PC-3 (cell line): ENCODE measurements around the gene SAMD13. TPM values are rescaled to one million over a fixed set of nuclear protein-coding genes. Genes with fewer than 3 reads are reported as not detected.

Source experiments
- ATAC-seq: fragments of 200-7000 bp; cut with Tn5 transposase; 2 replicates; pipeline ENCODE4 v1.9.1; 2020; ENCODE audit warnings: mild to moderate bottlenecking, moderate library complexity
- BruUV-seq: library from RNA; stranded (reverse); fragments of 400-500 nt; replicated peaks from 2 replicates; lab custom pipeline; 2021; lab: Mats Ljungman, UMichigan
- CTCF ChIA-PET: fragments of 300-600 bp; sonication (Branson Sonifier 250); formaldehyde crosslinking; loops from one replicate; lab custom pipeline; 2022; ENCODE audit warnings: antibody characterized with exemption; lab: Charles Lee
- POLR2A ChIA-PET: fragments of 300-600 bp; sonication (Branson Sonifier 250); formaldehyde crosslinking; loops from one replicate; lab custom pipeline; 2022; ENCODE audit warnings: antibody characterized with exemption; ENCODE audit not compliant: unreplicated experiment; lab: Charles Lee
- DNase-seq: peaks from one replicate; pipeline ENCODE4 v3.0.0-alpha.2; 2015
- H2AFZ ChIP-seq: fragments of 300-600 bp; sonication (generic); 2 replicates; pipeline ENCODE4 v1.6.0; 2016; ENCODE audit warnings: antibody characterized with exemption, low read length
- H3F3A ChIP-seq: fragments of 300-600 bp; sonication (generic); one replicate; pipeline ENCODE4 v1.6.0; 2017; ENCODE audit warnings: antibody characterized with exemption, low read length, control low read depth, mild to moderate bottlenecking; ENCODE audit not compliant: unreplicated experiment
- H3K27ac ChIP-seq: fragments of 300-600 bp; sonication (generic); 2 replicates; pipeline ENCODE4 v1.5.1; 2016; ENCODE audit warnings: mild to moderate bottlenecking, low read length
- H3K27me3 ChIP-seq: fragments of 300-600 bp; sonication (generic); 2 replicates; pipeline ENCODE4 v1.6.1; 2016; ENCODE audit warnings: low read length, mixed read lengths
- H3K36me3 ChIP-seq: fragments of 300-600 bp; sonication (generic); 2 replicates; pipeline ENCODE4 v1.6.1; 2016; ENCODE audit warnings: low read depth, mixed run types, low read length, mixed read lengths
- H3K4me1 ChIP-seq: fragments of 300-600 bp; sonication (generic); 2 replicates; pipeline ENCODE4 v1.5.1; 2016; ENCODE audit warnings: low read length; ENCODE audit not compliant: insufficient read depth
- H3K4me2 ChIP-seq: fragments of 300-600 bp; sonication (generic); 2 replicates; pipeline ENCODE4 v1.6.0; 2016; ENCODE audit warnings: low read length
- H3K4me3 ChIP-seq: fragments of 300-600 bp; sonication (generic); 2 replicates; pipeline ENCODE4 v1.5.1; 2016; ENCODE audit warnings: mild to moderate bottlenecking, low read length, mixed read lengths
- H3K79me2 ChIP-seq: fragments of 300-600 bp; sonication (generic); 2 replicates; pipeline ENCODE4 v1.6.1; 2017; ENCODE audit warnings: low read length, mixed read lengths
- H3K9ac ChIP-seq: fragments of 300-600 bp; sonication (generic); 2 replicates; pipeline ENCODE4 v1.6.0; 2016; ENCODE audit warnings: mild to moderate bottlenecking, low read length
- H3K9me2 ChIP-seq: fragments of 300-600 bp; sonication (generic); replicated peaks from 2 replicates; pipeline ENCODE4 v1.6.1; 2016; ENCODE audit warnings: mixed run types, low read length, mixed read lengths
- H3K9me3 ChIP-seq: fragments of 300-600 bp; sonication (generic); 2 replicates; pipeline ENCODE4 v1.6.1; 2016; ENCODE audit warnings: low read length, mixed read lengths
- H4K20me1 ChIP-seq: fragments of 300-600 bp; sonication (generic); 2 replicates; pipeline ENCODE4 v1.6.1; 2016; ENCODE audit warnings: low read length, mixed read lengths
- CTCF ChIP-seq: fragments of 300-600 bp; sonication (generic); conservative IDR thresholded peaks from 2 replicates; pipeline ENCODE4 v1.5.1; 2017; ENCODE audit warnings: antibody characterized with exemption, low read depth, mild to moderate bottlenecking, low read length
- EZH2 ChIP-seq: fragments of 300-600 bp; sonication (generic); IDR thresholded peaks from one replicate; pipeline ENCODE4 v1.6.1; 2017; ENCODE audit warnings: antibody characterized with exemption, mild to moderate bottlenecking, low read length; ENCODE audit not compliant: unreplicated experiment
- EZH2phosphoT487 ChIP-seq: fragments of 300-600 bp; sonication (generic); IDR thresholded peaks from 2 replicates; pipeline ENCODE4 v1.6.1; 2018; ENCODE audit warnings: mild to moderate bottlenecking, antibody characterized with exemption, low read length, borderline replicate concordance
- intact Hi-C: fragments of 100-400 bp; cut with micrococcal nuclease; formaldehyde crosslinking; loops from 2 replicates; pipeline ENCODE4 v1.9.0; 2023
- total RNA-seq: library from RNA; depleted of rRNA; stranded (reverse); fragments of >200 nt; gene quantifications from 2 replicates; pipeline ENCODE4 v1.2.3, GENCODE V29; 2014

The SAMD13 gene
- total RNA-seq, 1 experiment from 2014 or later = 1.1 TPM

- BruUV-seq = no TSS peak
- no peaks in the 10 kb centered on the region for H3K79me2 ChIP-seq
- no peak for TF ChIP-seq EZH2
- TF ChIP-seq CTCF = no peak
- no peak for TF ChIP-seq EZH2phosphoT487
- no peak overlapping the region for H3K4me3 ChIP-seq
- no peak overlapping the region for H3K9ac ChIP-seq
- POLR2A ChIA-PET = no interaction called here
- CTCF ChIA-PET = no interaction called here
- DNase-seq (no peak), ATAC-seq (no peak)
- no peaks in the 10 kb centered on the region for H3K9me2 ChIP-seq
- H3K36me3 ChIP-seq = no peaks in the 10 kb centered on the region
- no peaks in the 10 kb centered on the region for H3K9me3 ChIP-seq
- H3K27ac ChIP-seq = no peak overlapping the region
- intact Hi-C loops = no loop called here
- no peak overlapping the region for H3K4me2 ChIP-seq
- H3K27me3 ChIP-seq = no peaks in the 10 kb centered on the region
- H4K20me1 ChIP-seq = no peaks in the 10 kb centered on the region
- H3K4me1 ChIP-seq = peaks cover 14% of the 10 kb centered on the region
- no peaks in the 10 kb centered on the region for H3F3A ChIP-seq
- no peak overlapping the region for H2AFZ ChIP-seq
These were observed 5.9 kb downstream of the SAMD13 start for GRCh38 chr1:84307398-84307797.

GRCh38 chr1:84311296-84311695 is 9.8 kb downstream of the SAMD13 start:
- H3K9me2 ChIP-seq = no peaks in the 10 kb centered on the region
- no peak overlapping the region for H3K9ac ChIP-seq
- no peaks in the 10 kb centered on the region for H3K4me1 ChIP-seq
- H3K36me3 ChIP-seq = no peaks in the 10 kb centered on the region
- no peaks in the 10 kb centered on the region for H3K79me2 ChIP-seq
- no peak for DNase-seq
- H3K4me3 ChIP-seq = no peak overlapping the region
- H4K20me1 ChIP-seq = no peaks in the 10 kb centered on the region
- no peak overlapping the region for H2AFZ ChIP-seq
- H3F3A ChIP-seq = no peaks in the 10 kb centered on the region
- ChIA-PET POLR2A (no interaction called here), CTCF (no interaction called here)
- no TSS peak for BruUV-seq
- no peaks in the 10 kb centered on the region for H3K9me3 ChIP-seq
- intact Hi-C loops = no loop called here
- H3K4me2 ChIP-seq = no peak overlapping the region
- ATAC-seq = no peak
- no peaks in the 10 kb centered on the region for H3K27me3 ChIP-seq
- TF ChIP-seq EZH2phosphoT487 = no peak
- no peak for TF ChIP-seq EZH2
- TF ChIP-seq CTCF = no peak
- H3K27ac ChIP-seq = no peak overlapping the region

GRCh38 chr1:84319662-84320061 is 18.2 kb downstream of the SAMD13 start:
- POLR2A ChIA-PET = no interaction called here
- no peaks in the 10 kb centered on the region for H4K20me1 ChIP-seq
- H3K4me1 ChIP-seq = peaks cover 9% of the 10 kb centered on the region
- DNase-seq = peak; percentile 70
- H3K9ac ChIP-seq = no peak overlapping the region
- H3F3A ChIP-seq = no peaks in the 10 kb centered on the region
- no peak overlapping the region for H2AFZ ChIP-seq
- no peak overlapping the region for H3K4me3 ChIP-seq
- ATAC-seq = peak; percentile 73
- no peaks in the 10 kb centered on the region for H3K9me3 ChIP-seq
- no peaks in the 10 kb centered on the region for H3K79me2 ChIP-seq
- CTCF ChIA-PET = no interaction called here
- H3K4me2 ChIP-seq = peak overlapping the region; percentile 11; the same call in 1 of the 2 replicates
- no peaks in the 10 kb centered on the region for H3K27me3 ChIP-seq
- H3K27ac ChIP-seq = no peak overlapping the region
- intact Hi-C loops = no loop called here
- H3K9me2 ChIP-seq = no peaks in the 10 kb centered on the region
- no TSS peak for BruUV-seq
- no peaks in the 10 kb centered on the region for H3K36me3 ChIP-seq
- TF ChIP-seq EZH2phosphoT487 (no peak), CTCF (no peak), EZH2 (no peak)
